Activated naive CD8-positive, alpha-beta T cell treated with anti-CD3 and anti-CD28 coated beads for 36 hours (primary cell): ENCODE measurements around the gene TMEM119. TPM values are rescaled to one million over a fixed set of nuclear protein-coding genes. Genes with fewer than 3 reads are reported as not detected.
"Not testable (repeated sequence)": the region's sequence is repeated elsewhere in the genome, so short reads cannot be mapped to it uniquely, and the experiment has no call there.

Experiments used
- DNase-seq: peaks from one replicate; pipeline ENCODE4 v3.0.0; 2021
- H3K27ac Mint-ChIP-seq: one replicate; pipeline ENCODE4 v1.8.0; 2022; ENCODE audit warnings: mild to moderate bottlenecking, moderate library complexity, mixed read lengths
- H3K27me3 Mint-ChIP-seq: one replicate; pipeline ENCODE4 v1.8.0; 2022; ENCODE audit warnings: mild to moderate bottlenecking, mixed read lengths
- H3K36me3 Mint-ChIP-seq: one replicate; pipeline ENCODE4 v1.8.0; 2021; ENCODE audit warnings: mild to moderate bottlenecking, mixed read lengths
- H3K4me1 Mint-ChIP-seq: one replicate; pipeline ENCODE4 v1.8.0; 2021; ENCODE audit warnings: mixed read lengths
- H3K4me3 Mint-ChIP-seq: one replicate; pipeline ENCODE4 v1.8.0; 2022; ENCODE audit warnings: mild to moderate bottlenecking, moderate library complexity, mixed read lengths
- H3K9me3 Mint-ChIP-seq: one replicate; pipeline ENCODE4 v1.8.0; 2022; ENCODE audit warnings: mixed read lengths
- total RNA-seq, 2 experiments: library from RNA; stranded (reverse); gene quantifications; one replicate each; pipeline ENCODE4 v1.2.3, GENCODE V29; 2021

The TMEM119 gene
- total RNA-seq, 2 experiments from 2014 or later: 0.12 TPM; not detected in 1

DNA sequence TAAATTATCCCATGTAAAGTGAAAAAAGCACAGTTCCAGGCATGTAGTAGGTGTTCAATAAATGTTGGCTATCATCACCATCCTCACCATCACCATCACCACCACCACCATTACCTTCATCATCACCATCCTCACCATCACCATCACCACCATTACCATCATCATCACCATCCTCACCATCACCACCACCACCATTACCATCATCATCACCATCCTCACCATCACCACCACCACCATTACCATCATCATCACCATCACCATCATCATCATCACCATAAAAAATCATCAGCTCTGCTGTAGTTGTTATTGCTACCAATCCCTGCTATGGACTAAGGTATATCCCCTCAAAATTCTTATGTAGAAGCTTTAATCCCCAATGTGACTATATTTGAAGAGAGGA, 20.4 kb downstream of the TMEM119 start:
- Mint-ChIP-seq H3K27me3 (no peaks in the 10 kb centered on the region), H3K27ac (no peak overlapping the region), H3K36me3 (peaks cover 6% of the 10 kb centered on the region), H3K4me3 (no peak overlapping the region), H3K4me1 (peaks cover 31% of the 10 kb centered on the region), H3K9me3 (peaks cover 7% of the 10 kb centered on the region)
- no peak for DNase-seq

- H3K27ac Mint-ChIP-seq: no peak overlapping the region
- no peaks in the 10 kb centered on the region for H3K27me3 Mint-ChIP-seq
- H3K4me3 Mint-ChIP-seq: no peak overlapping the region
- H3K4me1 Mint-ChIP-seq: peaks cover 38% of the 10 kb centered on the region
- H3K36me3 Mint-ChIP-seq: peaks cover 6% of the 10 kb centered on the region
- no peak for DNase-seq
- H3K9me3 Mint-ChIP-seq: peaks cover 7% of the 10 kb centered on the region
Measured at GRCh38 chr12:108576660-108577234, 21.1 kb downstream of the TMEM119 start.

DNA sequence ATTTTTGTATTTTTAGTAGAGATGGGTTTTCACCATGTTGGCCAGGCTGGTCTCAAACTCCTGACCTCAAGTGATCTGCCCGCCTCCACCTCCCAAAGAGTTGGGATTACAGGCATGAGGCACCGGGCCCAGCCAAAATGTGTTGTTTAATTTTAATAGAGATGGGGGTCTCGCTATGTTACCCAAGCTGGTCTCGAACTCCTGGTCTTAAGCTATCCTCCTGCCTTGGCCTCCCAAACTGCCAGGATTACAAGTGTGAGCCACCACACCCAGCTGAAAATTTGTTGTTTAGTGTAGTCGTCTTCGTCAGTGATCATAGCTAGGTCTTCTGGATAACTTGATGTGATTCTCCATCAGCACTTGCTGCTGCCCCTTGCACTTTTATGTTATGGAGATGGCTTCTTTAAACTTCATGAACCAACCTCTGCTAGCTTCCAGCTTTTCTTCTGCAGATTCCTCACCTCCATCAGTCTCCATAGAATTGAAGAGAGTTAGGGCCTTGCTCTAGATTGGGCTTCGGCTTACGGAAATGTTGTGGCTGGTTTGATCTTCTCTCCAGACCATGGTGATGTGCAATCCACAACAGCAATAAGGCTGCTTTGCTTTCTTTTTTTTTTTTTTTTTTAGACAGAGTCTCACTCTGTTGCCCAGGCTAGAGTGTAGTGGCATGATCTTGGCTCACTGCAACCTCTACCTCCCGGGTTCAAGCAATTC, 22.5 kb downstream of the TMEM119 start:
- Mint-ChIP-seq H3K27me3 (no peaks in the 10 kb centered on the region), H3K4me3 (no peak overlapping the region), H3K9me3 (peaks cover 7% of the 10 kb centered on the region), H3K36me3 (peaks cover 10% of the 10 kb centered on the region), H3K27ac (no peak overlapping the region), H3K4me1 (peaks cover 49% of the 10 kb centered on the region)
- DNase-seq: no peak

- Mint-ChIP-seq H3K36me3 (peaks cover 14% of the 10 kb centered on the region), H3K4me1 (peaks cover 59% of the 10 kb centered on the region)
- H3K27ac Mint-ChIP-seq, H3K9me3 Mint-ChIP-seq, DNase-seq, H3K27me3 Mint-ChIP-seq, H3K4me3 Mint-ChIP-seq: not testable (repeated sequence)
Measured at GRCh38 chr12:108574276-108574675, 23.6 kb downstream of the TMEM119 start.

DNA sequence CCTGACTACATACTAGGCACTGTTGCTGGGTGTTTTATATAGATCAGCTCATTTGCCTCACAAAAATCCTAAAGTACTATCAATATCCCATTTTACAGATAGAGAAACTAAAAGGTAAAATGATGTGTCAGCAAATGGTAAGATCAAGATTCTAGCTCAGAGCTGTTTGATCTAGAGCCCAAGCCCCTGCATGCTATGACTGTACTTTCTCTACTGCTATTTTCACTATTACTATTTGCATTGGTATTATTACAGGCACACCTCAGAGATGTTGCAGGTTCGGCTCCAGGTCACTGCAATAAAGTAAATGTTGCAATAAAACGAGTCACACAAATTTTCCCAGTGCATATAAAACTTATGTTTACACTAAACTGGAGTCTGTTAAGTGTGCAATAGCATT, 24.6 kb downstream of the TMEM119 start:
- Mint-ChIP-seq H3K9me3 (no peaks in the 10 kb centered on the region), H3K27ac (no peak overlapping the region), H3K4me3 (no peak overlapping the region), H3K36me3 (peaks cover 18% of the 10 kb centered on the region), H3K4me1 (peaks cover 63% of the 10 kb centered on the region), H3K27me3 (no peaks in the 10 kb centered on the region)
- peak; percentile 31 for DNase-seq

- DNase-seq: no peak
- Mint-ChIP-seq H3K4me1 (peaks cover 74% of the 10 kb centered on the region), H3K36me3 (peaks cover 27% of the 10 kb centered on the region), H3K27me3 (no peaks in the 10 kb centered on the region), H3K9me3 (no peaks in the 10 kb centered on the region), H3K4me3 (no peak overlapping the region), H3K27ac (no peak overlapping the region)
Measured at GRCh38 chr12:108572166-108572790, 25.6 kb downstream of the TMEM119 start.

- Mint-ChIP-seq H3K36me3 (peaks cover 27% of the 10 kb centered on the region), H3K4me3 (no peak overlapping the region), H3K27ac (no peak overlapping the region), H3K4me1 (peaks cover 79% of the 10 kb centered on the region), H3K9me3 (no peaks in the 10 kb centered on the region), H3K27me3 (no peaks in the 10 kb centered on the region)
- DNase-seq: no peak
Measured at GRCh38 chr12:108571609-108572165, 26.2 kb downstream of the TMEM119 start.

- Mint-ChIP-seq H3K36me3 (peaks cover 31% of the 10 kb centered on the region), H3K4me1 (peaks cover 83% of the 10 kb centered on the region), H3K4me3 (no peak overlapping the region), H3K9me3 (no peaks in the 10 kb centered on the region), H3K27ac (no peak overlapping the region), H3K27me3 (no peaks in the 10 kb centered on the region)
- DNase-seq: no peak
Measured at GRCh38 chr12:108570743-108571608, 26.9 kb downstream of the TMEM119 start.

GRCh38 chr12:108568338-108569154, 29.3 kb downstream of the TMEM119 start:
- peak overlapping the region; percentile 72 for H3K4me3 Mint-ChIP-seq
- DNase-seq: peak; percentile 79
- H3K36me3 Mint-ChIP-seq: peaks cover 41% of the 10 kb centered on the region
- H3K9me3 Mint-ChIP-seq: no peaks in the 10 kb centered on the region
- peak overlapping the region; percentile 96 for H3K27ac Mint-ChIP-seq
- peaks cover 83% of the 10 kb centered on the region for H3K4me1 Mint-ChIP-seq
- H3K27me3 Mint-ChIP-seq: no peaks in the 10 kb centered on the region

DNA sequence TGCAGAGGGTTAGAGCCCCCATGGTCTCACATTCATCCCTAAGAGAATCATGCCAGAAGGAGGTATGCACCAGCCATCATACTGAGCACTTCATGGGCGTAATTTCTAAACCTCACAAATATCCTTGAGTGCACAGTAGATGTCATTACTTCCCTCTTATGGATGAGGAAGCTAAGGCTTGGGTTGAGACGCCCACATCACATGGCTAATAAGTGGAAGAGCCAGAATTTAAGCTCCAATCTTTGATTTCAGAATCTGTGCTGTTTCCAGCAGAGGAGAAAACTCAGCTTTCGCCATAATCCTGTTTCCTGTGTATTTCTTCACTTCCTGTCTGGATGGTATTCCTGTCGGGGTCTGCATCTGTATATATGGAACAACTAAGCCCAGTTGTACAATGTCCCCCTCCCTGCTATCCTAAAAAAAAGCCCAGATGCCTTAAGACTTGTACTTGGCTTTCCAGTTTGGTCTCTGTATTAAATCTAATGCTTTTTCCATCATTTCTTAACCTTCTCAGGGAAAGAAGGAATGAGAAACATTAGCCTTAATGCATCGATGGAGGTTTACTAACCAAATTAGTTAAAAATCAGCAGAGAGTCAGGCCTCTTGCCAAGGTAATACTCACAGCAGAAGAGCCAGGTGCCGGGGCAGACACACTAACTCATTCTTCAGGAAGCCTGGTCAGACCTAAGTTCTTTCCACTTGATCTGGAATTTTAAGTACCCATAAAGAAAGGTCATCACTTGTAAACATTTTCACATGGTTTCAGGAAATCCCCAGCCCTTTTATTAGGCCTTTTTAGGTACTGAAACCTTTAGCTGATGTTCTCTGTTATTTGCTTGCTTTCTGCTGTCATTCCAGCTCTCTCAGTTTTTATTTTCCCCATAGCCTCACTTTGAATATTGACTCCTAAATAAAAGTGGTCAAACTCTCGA, 30.2 kb downstream of the TMEM119 start:
- DNase-seq: no peak
- Mint-ChIP-seq H3K4me3 (peak overlapping the region; percentile 72), H3K4me1 (peaks cover 80% of the 10 kb centered on the region), H3K27ac (peak overlapping the region; percentile 96), H3K9me3 (no peaks in the 10 kb centered on the region), H3K36me3 (peaks cover 41% of the 10 kb centered on the region), H3K27me3 (no peaks in the 10 kb centered on the region)

DNA sequence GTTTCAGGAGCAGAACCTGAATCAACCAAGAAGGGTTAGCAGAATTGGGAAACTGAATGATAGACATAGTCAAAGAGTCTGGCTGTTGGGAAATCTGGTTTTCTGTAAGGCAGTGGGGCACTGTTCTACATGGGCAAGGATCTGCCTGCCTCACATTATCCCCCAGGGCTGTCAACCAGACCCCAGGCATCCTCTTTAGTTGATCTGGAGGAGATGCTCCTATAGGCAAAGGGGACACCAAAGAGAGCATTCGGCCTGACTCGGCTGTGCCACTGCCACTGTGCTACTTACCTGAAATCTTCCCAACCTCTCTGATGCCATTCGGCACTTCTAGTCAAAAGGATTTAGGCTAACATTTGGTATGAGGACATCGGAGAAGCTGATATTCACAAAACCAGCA, 31.4 kb downstream of the TMEM119 start:
- DNase-seq: no peak
- peaks cover 41% of the 10 kb centered on the region for H3K36me3 Mint-ChIP-seq
- H3K4me3 Mint-ChIP-seq: no peak overlapping the region
- no peaks in the 10 kb centered on the region for H3K9me3 Mint-ChIP-seq
- H3K27me3 Mint-ChIP-seq: no peaks in the 10 kb centered on the region
- H3K27ac Mint-ChIP-seq: peak overlapping the region; percentile 75
- peaks cover 68% of the 10 kb centered on the region for H3K4me1 Mint-ChIP-seq

DNA sequence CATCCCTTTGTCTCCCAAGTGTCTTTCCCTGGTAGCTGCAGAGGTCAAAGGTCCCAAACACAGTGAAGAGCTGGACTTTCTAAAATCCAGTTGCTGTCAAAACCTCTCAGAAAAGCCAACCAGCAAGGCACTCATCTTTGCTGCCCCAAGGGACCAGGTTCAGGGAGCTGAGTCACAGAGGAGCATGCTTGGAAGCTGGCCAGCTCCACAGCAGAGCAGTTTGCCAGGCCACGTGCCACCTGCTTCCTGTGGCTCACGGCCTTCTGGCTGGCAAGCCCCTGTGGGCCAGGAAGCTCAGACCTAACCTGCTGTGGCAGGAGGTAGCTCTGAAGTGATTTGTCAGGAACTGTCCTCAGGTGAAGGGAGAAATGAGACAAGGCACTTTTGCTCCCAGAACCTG, 31.9 kb downstream of the TMEM119 start:
- Mint-ChIP-seq H3K27ac (peak overlapping the region; percentile 75), H3K36me3 (peaks cover 41% of the 10 kb centered on the region), H3K4me1 (peaks cover 66% of the 10 kb centered on the region), H3K4me3 (no peak overlapping the region), H3K27me3 (no peaks in the 10 kb centered on the region), H3K9me3 (no peaks in the 10 kb centered on the region)
- peak; percentile 62 for DNase-seq

DNA sequence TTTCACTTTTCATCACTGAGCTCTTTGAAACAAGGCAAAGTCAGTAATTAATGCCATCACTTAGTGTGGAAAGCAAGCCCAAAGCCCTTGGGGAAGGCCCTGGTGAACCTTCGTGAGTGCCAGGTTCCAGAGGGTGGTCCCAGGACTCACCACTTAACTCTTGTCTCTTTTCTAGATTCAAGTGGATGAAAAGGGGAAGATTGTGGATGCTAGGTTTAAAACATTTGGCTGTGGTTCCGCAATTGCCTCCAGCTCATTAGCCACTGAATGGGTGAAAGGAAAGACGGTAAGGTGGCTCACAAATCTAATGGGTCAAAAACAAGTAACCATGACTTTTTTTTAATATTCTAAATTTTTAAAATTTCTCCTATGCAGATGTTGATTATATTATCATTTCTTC, 32.7 kb downstream of the TMEM119 start:
- no peak for DNase-seq
- H3K27me3 Mint-ChIP-seq: no peaks in the 10 kb centered on the region
- H3K9me3 Mint-ChIP-seq: no peaks in the 10 kb centered on the region
- H3K27ac Mint-ChIP-seq: no peak overlapping the region
- no peak overlapping the region for H3K4me3 Mint-ChIP-seq
- peaks cover 40% of the 10 kb centered on the region for H3K36me3 Mint-ChIP-seq
- H3K4me1 Mint-ChIP-seq: peaks cover 58% of the 10 kb centered on the region
